Measurements from ENCODE around the gene EEFSEC. TPM values are rescaled to one million over a fixed set of nuclear protein-coding genes. Genes with fewer than 3 reads are reported as not detected.

EEFSEC gene
- total and polyA plus RNA-seq, 2 experiments from 2014 or later: 10.1 to 16.2 TPM

DNA sequence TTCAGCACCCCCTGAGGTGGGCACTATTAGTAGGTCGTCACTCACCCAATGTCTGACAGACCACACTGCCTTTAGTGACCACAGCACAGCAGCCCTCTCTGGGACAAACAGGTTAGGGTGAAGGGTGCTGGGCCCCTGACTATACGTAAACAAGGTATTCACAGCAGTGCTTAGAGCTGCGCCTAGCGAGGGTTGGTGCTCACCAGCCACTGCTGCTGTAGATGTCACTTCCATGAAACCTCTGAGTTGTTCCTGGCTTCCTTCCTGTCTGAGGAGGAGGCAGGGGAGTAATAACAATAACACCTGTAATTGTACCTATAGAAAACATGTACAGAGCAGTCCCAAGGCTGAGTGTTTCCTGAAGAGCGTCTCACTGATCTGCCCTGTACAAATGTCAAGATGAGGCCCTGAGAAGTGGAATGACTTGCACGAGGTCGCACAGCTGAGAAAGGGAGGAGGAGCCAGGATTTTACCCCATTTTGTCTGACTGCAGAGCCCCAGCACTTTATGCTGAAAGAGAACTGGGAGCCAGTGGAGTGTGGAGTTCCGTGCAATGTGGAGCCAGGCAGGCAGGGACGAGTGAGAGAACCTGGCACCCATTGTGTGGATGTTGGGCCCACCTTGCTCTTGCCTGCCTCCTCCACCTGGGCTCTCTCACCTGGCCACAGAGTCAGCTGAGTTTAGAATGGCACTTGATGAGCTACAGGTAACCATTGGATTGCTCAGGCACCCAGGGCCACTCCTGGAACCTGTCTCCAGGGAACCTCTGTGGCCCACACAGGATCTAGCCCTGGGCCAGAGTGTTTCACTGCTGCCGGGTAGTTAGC is 219.6 kb downstream of the EEFSEC start:
- Histone ChIP-seq H3K27ac (ENCODE audit: low read depth) (no peak overlapping the region), H3K4me1 (ENCODE audit: insufficient read depth) (no peaks in the 10 kb centered on the region), H3K9me2 (ENCODE audit: insufficient read depth) (no peaks in the 10 kb centered on the region), H3K27me3 (ENCODE audit: insufficient read depth) (no peaks in the 10 kb centered on the region), H3K4me3 (no peak overlapping the region), H3K36me3 (ENCODE audit: insufficient read depth) (no peaks in the 10 kb centered on the region; the same call in 1 of the 2 replicates), H3K4me2 (no peak overlapping the region), H3K79me2 (replicated peaks; ENCODE audit: insufficient read depth) (no peaks in the 10 kb centered on the region), H2AFZ (no peak overlapping the region), H4K20me1 (replicated peaks; ENCODE audit: insufficient read depth) (peaks cover 7% of the 10 kb centered on the region; the same call in 1 of the 2 replicates), H3F3A (replicated peaks; ENCODE audit: low read depth) (no peaks in the 10 kb centered on the region)
- peaks cover 7% of the 10 kb centered on the region for H3K27me3 Mint-ChIP-seq (ENCODE audit: insufficient read depth, low read depth, poor library complexity)
- ATAC-seq: no peak
- TF ChIP-seq ZNF331 (CRISPR knock-in tag; IDR thresholded peaks at IDR 0.05; ENCODE audit: low read depth): no peak
- TF ChIP-seq ZNF114 (CRISPR knock-in tag; IDR thresholded peaks at IDR 0.05): no peak
- TF ChIP-seq CREB1 (CRISPR knock-in tag; IDR thresholded peaks at IDR 0.05; ENCODE audit: low read depth): no peak
- TF ChIP-seq STAT1 (IDR thresholded peaks at IDR 0.05; ENCODE audit: unreplicated experiment): no peak
- TF ChIP-seq, protein P1, sequence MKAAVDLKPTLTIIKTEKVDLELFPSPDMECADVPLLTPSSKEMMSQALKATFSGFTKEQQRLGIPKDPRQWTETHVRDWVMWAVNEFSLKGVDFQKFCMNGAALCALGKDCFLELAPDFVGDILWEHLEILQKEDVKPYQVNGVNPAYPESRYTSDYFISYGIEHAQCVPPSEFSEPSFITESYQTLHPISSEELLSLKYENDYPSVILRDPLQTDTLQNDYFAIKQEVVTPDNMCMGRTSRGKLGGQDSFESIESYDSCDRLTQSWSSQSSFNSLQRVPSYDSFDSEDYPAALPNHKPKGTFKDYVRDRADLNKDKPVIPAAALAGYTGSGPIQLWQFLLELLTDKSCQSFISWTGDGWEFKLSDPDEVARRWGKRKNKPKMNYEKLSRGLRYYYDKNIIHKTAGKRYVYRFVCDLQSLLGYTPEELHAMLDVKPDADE (IDR thresholded peaks at IDR 0.05): no peak
- TF ChIP-seq, protein P2, sequence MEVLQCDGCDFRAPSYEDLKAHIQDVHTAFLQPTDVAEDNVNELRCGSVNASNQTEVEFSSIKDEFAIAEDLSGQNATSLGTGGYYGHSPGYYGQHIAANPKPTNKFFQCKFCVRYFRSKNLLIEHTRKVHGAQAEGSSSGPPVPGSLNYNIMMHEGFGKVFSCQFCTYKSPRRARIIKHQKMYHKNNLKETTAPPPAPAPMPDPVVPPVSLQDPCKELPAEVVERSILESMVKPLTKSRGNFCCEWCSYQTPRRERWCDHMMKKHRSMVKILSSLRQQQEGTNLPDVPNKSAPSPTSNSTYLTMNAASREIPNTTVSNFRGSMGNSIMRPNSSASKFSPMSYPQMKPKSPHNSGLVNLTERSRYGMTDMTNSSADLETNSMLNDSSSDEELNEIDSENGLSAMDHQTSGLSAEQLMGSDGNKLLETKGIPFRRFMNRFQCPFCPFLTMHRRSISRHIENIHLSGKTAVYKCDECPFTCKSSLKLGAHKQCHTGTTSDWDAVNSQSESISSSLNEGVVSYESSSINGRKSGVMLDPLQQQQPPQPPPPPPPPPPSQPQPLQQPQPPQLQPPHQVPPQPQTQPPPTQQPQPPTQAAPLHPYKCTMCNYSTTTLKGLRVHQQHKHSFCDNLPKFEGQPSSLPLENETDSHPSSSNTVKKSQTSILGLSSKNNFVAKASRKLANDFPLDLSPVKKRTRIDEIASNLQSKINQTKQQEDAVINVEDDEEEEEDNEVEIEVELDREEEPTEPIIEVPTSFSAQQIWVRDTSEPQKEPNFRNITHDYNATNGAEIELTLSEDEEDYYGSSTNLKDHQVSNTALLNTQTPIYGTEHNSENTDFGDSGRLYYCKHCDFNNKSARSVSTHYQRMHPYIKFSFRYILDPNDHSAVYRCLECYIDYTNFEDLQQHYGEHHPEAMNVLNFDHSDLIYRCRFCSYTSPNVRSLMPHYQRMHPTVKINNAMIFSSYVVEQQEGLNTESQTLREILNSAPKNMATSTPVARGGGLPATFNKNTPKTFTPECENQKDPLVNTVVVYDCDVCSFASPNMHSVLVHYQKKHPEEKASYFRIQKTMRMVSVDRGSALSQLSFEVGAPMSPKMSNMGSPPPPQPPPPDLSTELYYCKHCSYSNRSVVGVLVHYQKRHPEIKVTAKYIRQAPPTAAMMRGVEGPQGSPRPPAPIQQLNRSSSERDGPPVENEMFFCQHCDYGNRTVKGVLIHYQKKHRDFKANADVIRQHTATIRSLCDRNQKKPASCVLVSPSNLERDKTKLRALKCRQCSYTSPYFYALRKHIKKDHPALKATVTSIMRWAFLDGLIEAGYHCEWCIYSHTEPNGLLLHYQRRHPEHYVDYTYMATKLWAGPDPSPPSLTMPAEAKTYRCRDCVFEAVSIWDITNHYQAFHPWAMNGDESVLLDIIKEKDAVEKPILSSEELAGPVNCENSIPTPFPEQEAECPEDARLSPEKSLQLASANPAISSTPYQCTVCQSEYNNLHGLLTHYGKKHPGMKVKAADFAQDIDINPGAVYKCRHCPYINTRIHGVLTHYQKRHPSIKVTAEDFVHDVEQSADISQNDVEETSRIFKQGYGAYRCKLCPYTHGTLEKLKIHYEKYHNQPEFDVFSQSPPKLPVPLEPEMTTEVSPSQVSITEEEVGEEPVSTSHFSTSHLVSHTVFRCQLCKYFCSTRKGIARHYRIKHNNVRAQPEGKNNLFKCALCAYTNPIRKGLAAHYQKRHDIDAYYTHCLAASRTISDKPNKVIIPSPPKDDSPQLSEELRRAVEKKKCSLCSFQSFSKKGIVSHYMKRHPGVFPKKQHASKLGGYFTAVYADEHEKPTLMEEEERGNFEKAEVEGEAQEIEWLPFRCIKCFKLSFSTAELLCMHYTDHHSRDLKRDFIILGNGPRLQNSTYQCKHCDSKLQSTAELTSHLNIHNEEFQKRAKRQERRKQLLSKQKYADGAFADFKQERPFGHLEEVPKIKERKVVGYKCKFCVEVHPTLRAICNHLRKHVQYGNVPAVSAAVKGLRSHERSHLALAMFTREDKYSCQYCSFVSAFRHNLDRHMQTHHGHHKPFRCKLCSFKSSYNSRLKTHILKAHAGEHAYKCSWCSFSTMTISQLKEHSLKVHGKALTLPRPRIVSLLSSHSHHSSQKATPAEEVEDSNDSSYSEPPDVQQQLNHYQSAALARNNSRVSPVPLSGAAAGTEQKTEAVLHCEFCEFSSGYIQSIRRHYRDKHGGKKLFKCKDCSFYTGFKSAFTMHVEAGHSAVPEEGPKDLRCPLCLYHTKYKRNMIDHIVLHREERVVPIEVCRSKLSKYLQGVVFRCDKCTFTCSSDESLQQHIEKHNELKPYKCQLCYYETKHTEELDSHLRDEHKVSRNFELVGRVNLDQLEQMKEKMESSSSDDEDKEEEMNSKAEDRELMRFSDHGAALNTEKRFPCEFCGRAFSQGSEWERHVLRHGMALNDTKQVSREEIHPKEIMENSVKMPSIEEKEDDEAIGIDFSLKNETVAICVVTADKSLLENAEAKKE (CRISPR knock-in tag; IDR thresholded peaks at IDR 0.05): no peak
- TF ChIP-seq, protein P3, sequence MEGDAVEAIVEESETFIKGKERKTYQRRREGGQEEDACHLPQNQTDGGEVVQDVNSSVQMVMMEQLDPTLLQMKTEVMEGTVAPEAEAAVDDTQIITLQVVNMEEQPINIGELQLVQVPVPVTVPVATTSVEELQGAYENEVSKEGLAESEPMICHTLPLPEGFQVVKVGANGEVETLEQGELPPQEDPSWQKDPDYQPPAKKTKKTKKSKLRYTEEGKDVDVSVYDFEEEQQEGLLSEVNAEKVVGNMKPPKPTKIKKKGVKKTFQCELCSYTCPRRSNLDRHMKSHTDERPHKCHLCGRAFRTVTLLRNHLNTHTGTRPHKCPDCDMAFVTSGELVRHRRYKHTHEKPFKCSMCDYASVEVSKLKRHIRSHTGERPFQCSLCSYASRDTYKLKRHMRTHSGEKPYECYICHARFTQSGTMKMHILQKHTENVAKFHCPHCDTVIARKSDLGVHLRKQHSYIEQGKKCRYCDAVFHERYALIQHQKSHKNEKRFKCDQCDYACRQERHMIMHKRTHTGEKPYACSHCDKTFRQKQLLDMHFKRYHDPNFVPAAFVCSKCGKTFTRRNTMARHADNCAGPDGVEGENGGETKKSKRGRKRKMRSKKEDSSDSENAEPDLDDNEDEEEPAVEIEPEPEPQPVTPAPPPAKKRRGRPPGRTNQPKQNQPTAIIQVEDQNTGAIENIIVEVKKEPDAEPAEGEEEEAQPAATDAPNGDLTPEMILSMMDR (conservative IDR thresholded peaks at IDR 0.05; ENCODE audit: low read depth in 2 of 2): no peak
- no peak for TF ChIP-seq EZH2phosphoT487 (IDR thresholded peaks at IDR 0.05; ENCODE audit: unreplicated experiment)
- no peak for TF ChIP-seq NANOG (IDR thresholded peaks at IDR 0.05; ENCODE audit: borderline replicate concordance)
- TF ChIP-seq, protein P4, sequence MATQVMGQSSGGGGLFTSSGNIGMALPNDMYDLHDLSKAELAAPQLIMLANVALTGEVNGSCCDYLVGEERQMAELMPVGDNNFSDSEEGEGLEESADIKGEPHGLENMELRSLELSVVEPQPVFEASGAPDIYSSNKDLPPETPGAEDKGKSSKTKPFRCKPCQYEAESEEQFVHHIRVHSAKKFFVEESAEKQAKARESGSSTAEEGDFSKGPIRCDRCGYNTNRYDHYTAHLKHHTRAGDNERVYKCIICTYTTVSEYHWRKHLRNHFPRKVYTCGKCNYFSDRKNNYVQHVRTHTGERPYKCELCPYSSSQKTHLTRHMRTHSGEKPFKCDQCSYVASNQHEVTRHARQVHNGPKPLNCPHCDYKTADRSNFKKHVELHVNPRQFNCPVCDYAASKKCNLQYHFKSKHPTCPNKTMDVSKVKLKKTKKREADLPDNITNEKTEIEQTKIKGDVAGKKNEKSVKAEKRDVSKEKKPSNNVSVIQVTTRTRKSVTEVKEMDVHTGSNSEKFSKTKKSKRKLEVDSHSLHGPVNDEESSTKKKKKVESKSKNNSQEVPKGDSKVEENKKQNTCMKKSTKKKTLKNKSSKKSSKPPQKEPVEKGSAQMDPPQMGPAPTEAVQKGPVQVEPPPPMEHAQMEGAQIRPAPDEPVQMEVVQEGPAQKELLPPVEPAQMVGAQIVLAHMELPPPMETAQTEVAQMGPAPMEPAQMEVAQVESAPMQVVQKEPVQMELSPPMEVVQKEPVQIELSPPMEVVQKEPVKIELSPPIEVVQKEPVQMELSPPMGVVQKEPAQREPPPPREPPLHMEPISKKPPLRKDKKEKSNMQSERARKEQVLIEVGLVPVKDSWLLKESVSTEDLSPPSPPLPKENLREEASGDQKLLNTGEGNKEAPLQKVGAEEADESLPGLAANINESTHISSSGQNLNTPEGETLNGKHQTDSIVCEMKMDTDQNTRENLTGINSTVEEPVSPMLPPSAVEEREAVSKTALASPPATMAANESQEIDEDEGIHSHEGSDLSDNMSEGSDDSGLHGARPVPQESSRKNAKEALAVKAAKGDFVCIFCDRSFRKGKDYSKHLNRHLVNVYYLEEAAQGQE (IDR thresholded peaks at IDR 0.05; ENCODE audit: unreplicated experiment): no peak
- no peak for TF ChIP-seq EZH2 (IDR thresholded peaks at IDR 0.05; ENCODE audit: low read depth, unreplicated experiment)
- no peaks in the 10 kb centered on the region for H3K36me3 Mint-ChIP-seq (ENCODE audit: low read depth)
- no peak overlapping the region for H3K4me3 Mint-ChIP-seq
- H3K9me3 Mint-ChIP-seq: no peaks in the 10 kb centered on the region
- DNase-seq (ENCODE audit: low spot score): no peak
- H3K4me1 Mint-ChIP-seq: peaks cover 7% of the 10 kb centered on the region
- H3K27ac Mint-ChIP-seq: peak overlapping the region; percentile 3; the same call in 1 of the 2 replicates
